IPS DF 4.7 (cell line): ENCODE measurements around the gene SLC12A9.
"Not testable (repeated sequence)": the region's sequence is repeated elsewhere in the genome, so short reads cannot be mapped to it uniquely, and the experiment has no call there.

Experiments
- DNase-seq: peaks from one replicate; pipeline ENCODE4 v3.0.0-alpha.2; 2013; ENCODE audit warnings: low spot score; ENCODE audit errors: extremely low read depth

Gene SLC12A9

DNA sequence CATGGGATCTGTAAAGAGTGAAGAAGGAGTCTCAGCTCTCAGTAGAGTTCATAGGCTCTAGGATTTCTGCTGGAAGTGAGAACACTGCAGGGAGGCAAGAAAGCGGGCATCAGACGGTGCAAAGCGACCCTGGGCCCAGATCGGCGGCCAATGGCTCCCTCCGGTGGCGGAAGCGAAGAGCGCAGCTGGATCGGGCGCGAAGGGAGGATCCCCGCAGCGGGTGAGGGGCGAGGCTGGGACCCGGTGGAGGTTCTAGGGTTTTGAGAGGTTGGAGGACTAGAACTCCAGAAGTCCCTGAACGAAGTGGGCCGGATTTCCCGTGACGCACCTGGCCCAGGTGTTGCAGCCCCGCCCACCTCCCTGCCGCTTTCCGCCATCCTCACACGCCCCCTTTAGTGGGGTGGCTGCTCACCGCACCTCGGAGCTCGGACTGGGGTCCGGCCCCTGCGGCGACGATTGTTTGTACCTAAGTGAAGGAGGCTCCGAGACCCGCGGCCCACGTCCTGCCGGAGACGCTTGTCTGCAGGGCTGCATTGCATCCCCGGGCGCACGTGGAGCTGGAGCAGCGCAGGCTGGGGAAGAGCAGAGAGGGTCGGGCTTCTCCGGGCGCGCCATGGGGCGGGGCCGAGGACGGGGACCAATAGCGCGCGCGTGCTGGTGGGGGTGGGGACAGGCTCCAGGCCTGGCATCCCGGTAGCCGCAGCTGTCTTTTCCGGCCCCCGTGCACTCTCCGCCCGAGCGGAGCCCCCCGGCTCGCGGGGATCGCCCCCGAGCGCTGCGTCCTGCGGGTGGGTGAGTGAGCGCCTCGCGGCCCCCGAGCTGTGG lies at the start of gene SLC12A9:
SLC12A9 (plus strand) TSS at position 666 of the 825 bp plus-strand sequence. CDS start 1,485 bp downstream, outside the sequence.
- DNase-seq = peak; percentile 69

DNA sequence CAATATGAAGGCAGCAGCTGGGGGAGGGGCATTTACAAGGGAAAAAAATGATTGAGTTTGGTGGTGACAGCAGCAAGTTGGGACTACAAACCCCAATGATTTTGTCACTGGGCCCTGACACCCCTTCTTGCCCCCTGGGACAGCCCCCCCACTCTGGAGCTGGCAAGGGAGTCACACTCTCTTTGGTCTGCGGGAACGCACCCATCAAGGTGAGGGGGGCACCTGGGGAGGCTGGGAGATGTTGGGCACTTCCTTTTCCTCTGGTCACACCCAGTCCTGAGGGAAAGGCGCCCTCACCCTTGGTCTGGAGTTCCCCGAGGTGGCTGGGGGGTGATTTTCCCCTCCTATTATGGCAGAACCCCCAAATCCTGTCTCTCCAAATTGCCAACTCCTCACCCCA lies 49.6 kb upstream of the SLC12A9 start:
- no peak for DNase-seq

- DNase-seq = no peak
Measured at GRCh38 chr7:100803398-100804161, 48.9 kb upstream of the SLC12A9 start.

DNA sequence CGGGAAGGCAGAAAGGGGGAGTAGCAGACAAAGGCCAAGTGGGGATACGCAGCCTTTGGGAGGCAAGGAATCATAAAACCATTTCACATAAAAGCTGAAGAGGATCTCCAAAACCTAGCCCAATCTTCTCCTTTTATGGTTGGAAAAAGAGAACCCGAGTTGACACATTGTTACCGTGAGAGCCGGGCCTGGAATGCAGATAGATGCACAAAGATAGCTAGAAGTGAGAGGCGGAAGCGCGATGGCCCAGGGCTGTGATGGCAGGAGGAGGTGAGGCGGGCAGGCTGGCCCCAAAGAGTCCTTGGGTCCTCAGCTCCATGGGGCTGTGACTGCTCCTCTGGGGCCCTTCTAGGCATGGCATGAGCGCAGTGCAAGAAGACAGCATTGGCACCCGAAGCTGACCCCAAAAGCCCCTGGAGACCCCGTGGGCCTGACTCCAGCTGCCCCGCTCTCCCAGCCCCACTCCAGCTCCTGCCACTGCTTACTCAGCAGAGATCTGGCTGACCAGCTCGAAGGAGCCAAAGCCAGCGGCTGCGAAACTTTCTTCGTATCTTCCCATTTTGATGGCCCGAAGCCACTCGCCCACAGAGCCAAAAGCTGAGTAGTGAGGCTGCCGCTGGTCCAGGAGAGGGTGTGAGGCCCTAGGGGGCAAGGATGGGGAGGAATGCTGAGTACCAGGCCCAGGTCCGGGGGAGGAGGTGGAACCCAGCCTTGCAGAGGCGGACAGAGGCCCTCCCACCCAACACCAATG lies 47.7 kb upstream of the SLC12A9 start:
- DNase-seq = no peak

DNA sequence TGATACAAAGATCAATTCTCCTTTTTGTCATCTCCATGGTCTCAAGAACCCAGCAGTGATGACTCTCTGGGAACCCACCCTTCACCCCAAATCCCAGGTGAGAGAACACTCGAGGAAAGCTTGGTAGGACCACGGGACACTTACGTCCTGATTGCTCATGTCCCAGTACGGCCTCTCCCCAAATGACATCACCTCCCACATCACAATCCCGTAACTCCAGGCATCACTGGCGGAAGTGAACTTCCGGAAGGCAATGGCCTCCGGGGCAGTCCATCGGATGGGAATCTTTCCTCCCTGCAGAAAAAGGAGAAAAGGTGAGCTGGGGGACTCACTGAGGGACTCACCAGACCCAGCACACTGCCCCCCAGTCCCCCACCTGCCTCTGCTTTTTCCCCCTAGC lies 46.2 kb upstream of the SLC12A9 start:
- no peak for DNase-seq

DNA sequence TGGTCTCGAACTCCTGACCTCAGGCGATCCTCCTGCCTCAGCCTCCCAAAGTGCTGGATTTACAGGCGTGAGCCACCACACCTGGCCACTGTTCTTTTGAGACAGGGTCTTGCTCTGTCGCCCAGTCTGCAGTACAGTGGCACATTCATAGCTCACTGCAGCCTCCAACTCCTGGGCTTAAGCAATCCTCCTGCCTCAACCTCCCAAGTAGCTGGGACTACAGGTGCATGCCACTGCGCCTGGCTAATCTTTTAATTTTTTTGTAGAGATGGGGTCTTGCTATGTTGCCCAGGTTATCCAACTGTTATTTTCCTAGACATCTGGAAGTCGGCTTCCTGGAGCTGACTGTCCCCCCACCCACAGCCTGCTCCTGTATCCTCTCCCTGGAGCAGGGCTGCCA lies 45.6 kb upstream of the SLC12A9 start:
- DNase-seq = not testable (repeated sequence)

DNA sequence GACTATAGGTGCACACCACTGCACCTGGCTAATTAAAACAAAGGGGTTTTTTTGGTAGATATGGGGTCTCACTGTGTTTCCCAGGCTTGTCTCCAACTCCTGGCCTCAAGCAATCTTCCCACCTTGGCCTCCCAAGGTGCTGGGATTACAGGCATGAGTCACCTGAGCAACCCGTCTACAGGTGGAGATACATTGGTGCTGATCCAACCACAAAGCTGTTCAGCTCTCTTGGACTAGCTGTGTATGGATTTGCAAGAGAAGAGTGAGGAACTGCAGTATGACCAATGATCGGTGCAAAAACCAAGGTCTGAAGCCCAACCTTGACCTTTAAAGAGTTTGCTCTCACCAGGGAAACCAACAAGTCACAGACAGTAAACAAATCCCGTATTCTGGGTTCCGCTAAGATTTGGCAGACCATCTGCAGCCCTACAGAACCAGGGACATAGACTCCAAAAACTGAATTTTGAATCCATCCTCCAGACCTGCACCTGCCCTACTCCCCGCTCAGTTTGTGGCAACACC lies 44.1 kb upstream of the SLC12A9 start:
- DNase-seq = no peak

GRCh38 chr7:100811480-100811879 lies 41.0 kb upstream of the SLC12A9 start:
- no peak for DNase-seq

DNA sequence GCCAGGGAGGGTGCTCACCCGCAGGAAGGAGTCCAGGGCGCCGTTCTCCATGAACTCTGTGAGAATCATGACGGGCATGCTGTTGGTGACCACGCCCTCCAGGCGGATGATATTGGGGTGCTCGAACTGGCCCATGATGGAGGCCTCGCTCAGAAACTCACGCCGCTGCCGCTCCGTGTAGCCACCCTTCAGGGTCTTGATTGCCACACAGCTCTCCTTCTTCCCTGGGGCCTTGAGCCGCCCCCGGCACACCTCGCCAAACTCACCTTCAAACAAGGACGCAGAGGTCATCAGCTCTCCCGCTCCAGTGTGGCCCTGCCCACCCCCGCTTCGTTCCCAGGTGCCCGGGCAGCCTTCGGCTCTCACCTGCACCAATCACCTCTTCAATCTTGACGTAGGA lies 39.8 kb upstream of the SLC12A9 start:
- no peak for DNase-seq

DNA sequence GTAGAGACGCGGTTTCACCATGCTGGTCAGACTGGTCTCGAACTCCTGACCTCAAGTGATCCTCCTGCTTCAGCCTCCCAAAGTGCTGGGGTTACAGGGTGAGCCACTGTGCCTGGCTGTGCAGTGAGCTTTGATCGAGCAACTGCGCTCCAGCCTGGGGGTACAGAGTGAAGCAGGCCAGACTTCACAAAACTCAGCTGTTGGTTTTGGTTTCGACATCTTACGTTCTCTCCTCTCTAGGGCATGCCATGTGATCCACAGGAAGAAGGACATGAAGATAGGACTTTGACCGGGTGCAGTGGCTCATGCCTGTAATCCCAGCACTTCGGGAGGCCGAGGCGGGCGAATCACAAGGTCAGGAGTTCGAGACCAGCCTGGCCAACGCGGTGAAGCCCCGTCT lies 36.0 kb upstream of the SLC12A9 start:
- not testable (repeated sequence) for DNase-seq

GRCh38 chr7:100817097-100817496 lies 35.4 kb upstream of the SLC12A9 start:
- DNase-seq = no peak

DNA sequence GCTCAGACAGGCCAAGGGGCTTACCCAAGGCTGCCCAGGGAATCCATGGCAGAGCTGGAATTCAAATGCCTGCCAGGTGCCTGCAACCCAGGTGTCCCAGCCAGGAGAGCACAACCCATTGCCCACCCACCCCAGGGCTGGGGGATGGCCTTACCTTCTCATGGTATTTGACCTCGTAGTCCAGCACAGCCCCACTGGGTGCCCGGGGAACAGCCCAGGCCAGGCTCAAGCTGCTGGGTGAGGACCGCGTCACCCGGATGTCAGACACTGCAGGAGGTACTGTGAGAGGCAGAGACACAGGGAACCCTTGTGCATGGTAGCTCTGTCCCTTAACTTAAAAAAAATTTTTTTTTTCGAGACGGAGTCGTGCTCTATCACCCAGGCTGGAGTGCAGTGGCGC lies 34.1 kb upstream of the SLC12A9 start:
- DNase-seq = no peak

DNA sequence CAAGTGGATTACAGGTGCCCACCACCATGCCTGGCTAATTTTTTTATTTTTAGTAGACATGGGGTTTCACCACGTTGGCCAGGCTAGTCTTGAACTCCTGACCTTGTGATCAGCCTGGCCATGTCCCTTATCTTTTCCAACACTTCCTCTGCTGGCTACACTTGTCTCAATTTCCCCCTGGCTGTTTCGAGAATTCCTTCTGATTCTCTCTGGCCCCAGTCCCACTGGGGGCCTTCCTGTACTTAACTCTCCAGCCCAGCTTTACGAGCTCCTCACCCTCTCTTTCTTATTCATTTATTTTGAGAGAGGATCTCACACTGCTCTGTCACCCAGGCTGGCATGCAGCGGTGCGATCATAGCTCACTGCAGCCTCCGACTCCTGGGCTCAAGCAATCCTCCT lies 33.7 kb upstream of the SLC12A9 start:
- DNase-seq = no peak

DNA sequence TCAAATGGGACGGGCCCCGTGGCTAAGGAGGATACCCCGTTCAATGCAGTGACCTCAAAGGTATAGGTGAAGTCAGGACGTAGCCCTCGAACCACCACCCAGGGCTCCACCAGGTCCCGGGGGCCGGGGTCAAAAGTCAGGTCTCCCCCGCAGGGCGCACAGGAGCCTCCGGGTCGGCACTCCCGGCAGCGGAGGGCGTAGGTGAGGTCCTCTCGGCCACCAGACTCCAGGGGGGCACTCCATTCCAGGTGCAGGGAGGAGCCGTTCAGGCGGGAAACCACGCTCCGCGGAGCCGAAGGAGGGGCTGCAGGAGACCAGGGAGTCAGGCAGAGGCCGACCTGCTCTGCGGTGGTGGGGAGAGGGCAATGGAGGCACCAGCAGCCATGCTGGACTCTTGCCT lies 32.9 kb upstream of the SLC12A9 start:
- DNase-seq = no peak

DNA sequence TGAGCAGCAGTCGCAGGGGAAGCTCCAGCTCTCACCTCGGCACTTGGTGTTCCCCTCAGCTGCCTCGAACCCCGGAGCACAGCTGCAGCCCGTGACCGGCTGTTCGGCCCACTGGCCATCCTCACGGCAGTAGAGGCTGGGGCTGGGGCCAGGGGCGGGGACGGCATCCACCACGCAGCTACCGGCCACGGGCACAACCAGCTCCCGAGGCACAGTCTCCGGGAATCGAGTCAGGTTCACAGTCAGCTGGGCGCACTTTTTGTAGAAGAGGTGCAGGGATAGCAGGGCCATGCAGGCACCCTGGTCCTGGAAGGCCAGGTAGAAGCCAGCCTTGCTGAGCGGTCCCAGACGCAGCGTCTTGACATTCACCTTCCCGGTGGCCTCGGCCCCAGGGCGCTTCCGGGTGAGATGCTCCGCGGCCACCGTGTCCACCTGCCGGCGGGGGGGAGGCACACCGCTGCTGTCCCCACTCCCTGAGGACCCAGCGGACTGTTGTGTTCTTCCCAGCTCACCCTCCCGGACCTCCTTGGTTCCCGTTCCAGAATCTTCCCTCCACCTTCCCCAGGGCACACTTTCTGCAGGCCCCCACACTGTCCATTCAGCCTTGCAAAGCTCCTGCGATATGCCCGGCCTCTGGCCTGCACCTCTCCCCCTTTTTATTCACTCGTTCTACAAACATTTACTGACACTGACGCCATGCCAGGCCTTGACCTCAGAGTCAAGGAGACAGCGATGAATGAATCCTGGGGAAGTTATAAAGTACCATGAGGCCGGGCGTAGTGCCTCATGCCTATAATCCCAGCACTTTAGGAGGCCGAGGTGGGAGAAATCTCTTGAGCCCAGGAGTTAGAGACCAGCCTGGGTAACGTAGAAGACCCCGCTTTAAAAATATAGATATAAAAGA lies 30.0 kb upstream of the SLC12A9 start:
- no peak for DNase-seq

DNA sequence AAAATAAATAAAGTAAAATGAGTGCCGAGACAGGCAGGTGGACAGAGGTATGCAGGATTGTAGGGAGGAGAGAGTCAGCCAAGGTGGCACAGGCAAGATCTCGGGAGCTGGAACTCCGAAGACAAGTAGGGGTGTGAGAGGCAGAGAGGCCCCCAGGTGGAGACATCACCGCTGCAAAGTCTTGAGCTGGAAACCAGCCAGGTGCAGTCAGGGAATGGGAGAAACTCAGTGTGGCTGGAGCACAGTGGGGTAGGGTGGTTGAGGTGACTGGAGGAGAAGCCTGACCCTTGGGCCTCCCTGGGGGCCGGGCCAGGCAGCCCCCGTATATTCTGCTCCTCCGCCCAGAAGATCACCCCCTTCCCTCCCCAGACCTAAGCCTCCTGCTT lies 29.4 kb upstream of the SLC12A9 start:
- DNase-seq = no peak

GRCh38 chr7:100823534-100823933 lies 29.0 kb upstream of the SLC12A9 start:
- no peak for DNase-seq

- DNase-seq = no peak
Measured at GRCh38 chr7:100824499-100825214, 27.9 kb upstream of the SLC12A9 start.

DNA sequence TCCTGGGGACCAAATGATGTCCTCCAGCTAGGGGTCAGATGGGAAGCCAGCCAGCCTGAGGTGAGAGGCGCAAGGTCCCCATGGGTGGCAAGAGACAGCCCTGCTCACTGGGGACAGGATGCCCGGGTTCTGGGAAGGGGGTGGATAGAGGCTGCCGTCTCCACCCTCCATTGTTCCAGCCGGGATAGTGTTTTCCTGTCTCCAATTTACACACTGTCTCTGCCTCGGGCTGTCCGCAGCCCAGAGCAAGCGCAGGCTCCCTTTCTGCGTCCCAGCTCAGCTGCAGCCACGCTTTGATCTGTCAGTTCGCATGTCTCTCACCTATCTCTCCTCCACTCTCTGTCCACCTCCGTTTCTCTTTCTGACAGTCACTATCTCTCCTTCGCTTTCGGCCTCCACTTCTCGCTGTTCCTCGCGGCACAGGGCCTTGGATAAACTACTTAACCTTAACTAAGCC lies 27.3 kb upstream of the SLC12A9 start:
- no peak for DNase-seq
